MM.1S (cell line): Measurements from ENCODE around the gene CHST1.

ENCODE experiments used
- DNase-seq: peaks from one replicate; pipeline ENCODE4 v3.0.0-alpha.2; 2015
- H2AFZ ChIP-seq: fragments of 300-600 bp; sonication (generic); 2 replicates; pipeline ENCODE4 v1.6.0; 2016; ENCODE audit warnings: antibody characterized with exemption, low read length
- H3F3A ChIP-seq: fragments of 300-600 bp; sonication (generic); 2 replicates; pipeline ENCODE4 v1.6.1; 2016; ENCODE audit warnings: mild to moderate bottlenecking, antibody characterized with exemption, low read length, moderate library complexity, mixed read lengths; ENCODE audit not compliant: insufficient read depth
- H3K27ac ChIP-seq: fragments of 300-600 bp; sonication (generic); 2 replicates; pipeline ENCODE4 v1.5.1; 2016; ENCODE audit warnings: mild to moderate bottlenecking, low read length
- H3K27me3 ChIP-seq: fragments of 300-600 bp; sonication (generic); replicated peaks from 2 replicates; pipeline ENCODE4 v1.6.0; 2016; ENCODE audit warnings: low read length; ENCODE audit not compliant: insufficient read depth
- H3K36me3 ChIP-seq: fragments of 300-600 bp; sonication (generic); replicated peaks from 2 replicates; pipeline ENCODE4 v1.6.1; 2016; ENCODE audit warnings: mild to moderate bottlenecking, low read length, mixed read lengths; ENCODE audit not compliant: insufficient read depth
- H3K4me1 ChIP-seq: fragments of 300-600 bp; sonication (generic); 2 replicates; pipeline ENCODE4 v1.6.1; 2016; ENCODE audit warnings: low read length, mixed read lengths
- H3K4me2 ChIP-seq: fragments of 300-600 bp; sonication (generic); 2 replicates; pipeline ENCODE4 v1.6.0; 2016; ENCODE audit warnings: low read depth, low read length
- H3K4me3 ChIP-seq: fragments of 300-600 bp; sonication (generic); 2 replicates; pipeline ENCODE4 v1.5.1; 2016; ENCODE audit warnings: low read length, mixed read lengths
- H3K79me2 ChIP-seq: fragments of 300-600 bp; sonication (generic); 2 replicates; pipeline ENCODE4 v1.6.1; 2016; ENCODE audit warnings: mixed run types, low read length, mixed read lengths
- H3K9ac ChIP-seq: fragments of 300-600 bp; sonication (generic); 2 replicates; pipeline ENCODE4 v1.6.1; 2016; ENCODE audit warnings: low read length, mixed read lengths
- H3K9me2 ChIP-seq: fragments of 300-600 bp; sonication (generic); replicated peaks from 2 replicates; pipeline ENCODE4 v1.6.1; 2016; ENCODE audit warnings: mild to moderate bottlenecking, low read length, mixed read lengths; ENCODE audit not compliant: insufficient read depth
- H3K9me3 ChIP-seq: fragments of 300-600 bp; sonication (generic); replicated peaks from 2 replicates; pipeline ENCODE4 v1.6.1; 2016; ENCODE audit warnings: mild to moderate bottlenecking, low read length, mixed read lengths; ENCODE audit not compliant: insufficient read depth
- H4K20me1 ChIP-seq: fragments of 300-600 bp; sonication (generic); 2 replicates; pipeline ENCODE4 v1.6.1; 2016; ENCODE audit warnings: mild to moderate bottlenecking, low read length, moderate library complexity, mixed read lengths; ENCODE audit not compliant: insufficient read depth
- CTCF ChIP-seq: fragments of 300-600 bp; sonication (generic); IDR thresholded peaks from 2 replicates; pipeline ENCODE4 v1.5.1; 2016; ENCODE audit warnings: antibody characterized with exemption, low read length, mixed read lengths
- EZH2 ChIP-seq: fragments of 300-600 bp; sonication (generic); optimal IDR thresholded peaks from 2 replicates; pipeline ENCODE3; 2017; ENCODE audit warnings: low read depth, mild to moderate bottlenecking, antibody characterized with exemption, low read length, mixed read lengths
- EZH2phosphoT487 ChIP-seq: fragments of 300-600 bp; sonication (generic); IDR thresholded peaks from 2 replicates; pipeline ENCODE4 v1.6.1; 2018; ENCODE audit warnings: antibody characterized with exemption, low read length

CHST1 gene

GRCh38 chr11:45674481-45675190 is 9.2 kb upstream of the CHST1 start:
- Histone ChIP-seq H3K9me2 (no peaks in the 10 kb centered on the region), H3K27ac (no peak overlapping the region), H3K9me3 (no peaks in the 10 kb centered on the region), H3K27me3 (peaks cover 6% of the 10 kb centered on the region), H3K4me2 (no peak overlapping the region), H2AFZ (no peak overlapping the region), H3K9ac (no peak overlapping the region), H3F3A (no peaks in the 10 kb centered on the region), H4K20me1 (no peaks in the 10 kb centered on the region), H3K36me3 (no peaks in the 10 kb centered on the region), H3K79me2 (no peaks in the 10 kb centered on the region), H3K4me1 (no peaks in the 10 kb centered on the region), H3K4me3 (no peak overlapping the region)
- TF ChIP-seq EZH2 (no peak), EZH2phosphoT487 (no peak), CTCF (no peak)
- DNase-seq: no peak

- H3K27ac ChIP-seq: no peak overlapping the region
- H3K4me1 ChIP-seq: no peaks in the 10 kb centered on the region
- no peak for TF ChIP-seq CTCF
- no peak for TF ChIP-seq EZH2phosphoT487
- TF ChIP-seq EZH2: no peak
- H2AFZ ChIP-seq: no peak overlapping the region
- no peak overlapping the region for H3K4me3 ChIP-seq
- no peaks in the 10 kb centered on the region for H4K20me1 ChIP-seq
- H3K79me2 ChIP-seq: no peaks in the 10 kb centered on the region
- H3F3A ChIP-seq: no peaks in the 10 kb centered on the region
- no peaks in the 10 kb centered on the region for H3K36me3 ChIP-seq
- no peak overlapping the region for H3K9ac ChIP-seq
- DNase-seq: no peak
- H3K27me3 ChIP-seq: peaks cover 18% of the 10 kb centered on the region
- no peaks in the 10 kb centered on the region for H3K9me3 ChIP-seq
- H3K4me2 ChIP-seq: no peak overlapping the region
- H3K9me2 ChIP-seq: no peaks in the 10 kb centered on the region
Measured at GRCh38 chr11:45673441-45673840, 8.0 kb upstream of the CHST1 start.

- no peak overlapping the region for H3K9ac ChIP-seq
- H3K4me1 ChIP-seq: no peaks in the 10 kb centered on the region
- H3K36me3 ChIP-seq: no peaks in the 10 kb centered on the region
- H4K20me1 ChIP-seq: no peaks in the 10 kb centered on the region
- H3K9me3 ChIP-seq: no peaks in the 10 kb centered on the region
- H3F3A ChIP-seq: no peaks in the 10 kb centered on the region
- no peak for DNase-seq
- no peak overlapping the region for H3K27ac ChIP-seq
- no peaks in the 10 kb centered on the region for H3K79me2 ChIP-seq
- H3K9me2 ChIP-seq: no peaks in the 10 kb centered on the region
- no peak overlapping the region for H3K4me2 ChIP-seq
- no peak overlapping the region for H3K4me3 ChIP-seq
- TF ChIP-seq EZH2phosphoT487: no peak
- no peak for TF ChIP-seq CTCF
- TF ChIP-seq EZH2: no peak
- peaks cover 26% of the 10 kb centered on the region for H3K27me3 ChIP-seq
- no peak overlapping the region for H2AFZ ChIP-seq
Measured at GRCh38 chr11:45672593-45672992, 7.2 kb upstream of the CHST1 start.
